Keratinocyte (primary cell): ENCODE measurements around the gene PARP4. TPM values are rescaled to one million over a fixed set of nuclear protein-coding genes. Genes with fewer than 3 reads are reported as not detected.
"Not testable (repeated sequence)": the region's sequence is repeated elsewhere in the genome, so short reads cannot be mapped to it uniquely, and the experiment has no call there.

Experiments
- DNase-seq: peaks from one replicate; pipeline ENCODE4 v3.0.0-alpha.2; 2011; ENCODE audit warnings: low read depth, missing footprints, low spot score
- FAIRE-seq: peaks from 2 replicates; lab custom pipeline; 2011; peaks lifted over from hg19 to GRCh38; lab: Jason Lieb, UNC
- H2AFZ ChIP-seq: 2 replicates; pipeline ENCODE4 v1.6.0; 2012; ENCODE audit warnings: low read length, control low read depth, inconsistent platforms; ENCODE audit not compliant: control insufficient read depth
- H3K27ac ChIP-seq: 2 replicates; pipeline ENCODE4 v1.5.1; 2011; ENCODE audit warnings: low read length; ENCODE audit not compliant: control insufficient read depth, insufficient read depth
- H3K27me3 ChIP-seq: 3 replicates; pipeline ENCODE4 v1.6.0; 2011; ENCODE audit warnings: low read length; ENCODE audit not compliant: control insufficient read depth, insufficient read depth; ENCODE audit errors: extremely low read depth
- H3K36me3 ChIP-seq, 2 experiments: 2 replicates in 1 of 2; 3 replicates in 1 of 2; pipeline ENCODE4 v1.5.1; 2011; ENCODE audit warnings: low read length in 2 of 2, mild to moderate bottlenecking in 1 of 2; ENCODE audit not compliant: control insufficient read depth in 2 of 2, insufficient read depth in 2 of 2; ENCODE audit errors: extremely low read depth in 1 of 2
- H3K4me1 ChIP-seq: 3 replicates; pipeline ENCODE4 v1.5.1; 2011; ENCODE audit warnings: low read length; ENCODE audit not compliant: control insufficient read depth, insufficient read depth; ENCODE audit errors: extremely low read depth
- H3K4me2 ChIP-seq: 3 replicates; pipeline ENCODE4 v1.6.0; 2011; ENCODE audit warnings: low read depth, low read length; ENCODE audit not compliant: control insufficient read depth, insufficient read depth; ENCODE audit errors: extremely low read depth
- H3K4me3 ChIP-seq, 3 experiments: fragments of 200-600 bp in 1 of 3; sonication (generic) in 1 of 3; 2 replicates in 2 of 3; 3 replicates in 1 of 3; pipeline ENCODE4 v1.5.1; 2011 to 2016; ENCODE audit warnings: low read length in 3 of 3, mild to moderate bottlenecking in 3 of 3, control low read depth in 2 of 3, inconsistent platforms in 1 of 3, low read depth in 1 of 3, mixed read lengths in 1 of 3, mixed run types in 1 of 3, moderate library complexity in 1 of 3; ENCODE audit not compliant: control insufficient read depth in 2 of 3, insufficient read depth in 2 of 3; ENCODE audit errors: extremely low read depth in 1 of 3
- H3K79me2 ChIP-seq: 2 replicates; pipeline ENCODE4 v1.6.0; 2012; ENCODE audit warnings: low read length; ENCODE audit not compliant: control insufficient read depth, insufficient read depth
- H3K9ac ChIP-seq: 3 replicates; pipeline ENCODE4 v1.6.0; 2011; ENCODE audit warnings: low read length; ENCODE audit not compliant: control insufficient read depth, insufficient read depth; ENCODE audit errors: extremely low read depth
- H3K9me1 ChIP-seq: 3 replicates; pipeline ENCODE4 v1.6.0; 2011; ENCODE audit warnings: low read length; ENCODE audit not compliant: control insufficient read depth, insufficient read depth; ENCODE audit errors: extremely low read depth
- H3K9me3 ChIP-seq: 2 replicates; pipeline ENCODE4 v1.5.1; 2012; ENCODE audit warnings: low read depth, low read length; ENCODE audit not compliant: control insufficient read depth
- H4K20me1 ChIP-seq: 3 replicates; pipeline ENCODE4 v1.6.0; 2011; ENCODE audit warnings: low read length; ENCODE audit not compliant: control insufficient read depth, insufficient read depth; ENCODE audit errors: extremely low read depth
- CTCF ChIP-seq, 3 experiments: IDR thresholded peaks in 1 of 3; conservative IDR thresholded peaks in 1 of 3; optimal IDR thresholded peaks in 1 of 3; 2 replicates in 2 of 3; 3 replicates in 1 of 3; pipeline versions ENCODE3 to v1.5.1; 2011; ENCODE audit warnings: low read length in 3 of 3, mild to moderate bottlenecking in 3 of 3, moderate library complexity in 2 of 3, control low read depth in 1 of 3, inconsistent platforms in 1 of 3; ENCODE audit not compliant: insufficient read depth in 2 of 3; ENCODE audit errors: extremely low read depth in 1 of 3
- EZH2 ChIP-seq: IDR thresholded peaks from one replicate; pipeline ENCODE4 v1.6.1; 2012; ENCODE audit warnings: inconsistent platforms, mild to moderate bottlenecking, low read length, moderate library complexity
- dilution Hi-C: fragments of 300-500 bp; cut with MboI; formaldehyde crosslinking; loops from one replicate; pipeline ENCODE4 v1.7.0; 2020; ENCODE audit warnings: low sequenced_read_pairs; ENCODE audit not compliant: extremely low pct_ligation_motif_present
- polyA plus RNA-seq, 5 experiments: library from polyadenylated mRNA; depleted of rRNA in 3 of 5; stranded (reverse) in 3 of 5; stranded (forward) in 1 of 5; unstranded in 1 of 5; fragments of >200 nt; gene quantifications; 1 replicate in 1 of 5; 2 replicates in 3 of 5; 3 replicates in 1 of 5; pipeline versions ENCODE4 v1.2.1 to v1.2.3, GENCODE V29; 2011 to 2012; ENCODE audit warnings: missing spikeins in 2 of 5, low read depth in 1 of 5, low replicate concordance in 1 of 5

The PARP4 gene
- polyA plus RNA-seq, 1 donor (not counting 4 experiments of a cell fraction or from before 2014, with no cell fraction given): 44.0 TPM

GRCh38 chr13:24497742-24498141, 14.8 kb downstream of the PARP4 start:
- no peaks in the 10 kb centered on the region for H3K9me1 ChIP-seq
- H3K9ac ChIP-seq: no peak overlapping the region
- H3K27me3 ChIP-seq: no peaks in the 10 kb centered on the region
- H3K36me3 ChIP-seq: peaks cover 14 to 17% of the 10 kb centered on the region in 2 experiments
- TF ChIP-seq EZH2 (no peak), CTCF (optimal IDR thresholded peaks at IDR 0.05 in 1 of 3, IDR thresholded peaks at IDR 0.05 in 1 of 3, conservative IDR thresholded peaks at IDR 0.05 in 1 of 3; ENCODE audit: extremely low read depth in 1 of 3, insufficient read depth in 2 of 3, low read length in 3 of 3) (no peak)
- FAIRE-seq: no peak
- no peak overlapping the region for H3K4me2 ChIP-seq
- no peak overlapping the region for H2AFZ ChIP-seq
- no peaks in the 10 kb centered on the region for H3K79me2 ChIP-seq
- H3K4me1 ChIP-seq: peaks cover 32% of the 10 kb centered on the region
- H3K4me3 ChIP-seq: no peak overlapping the region
- H3K27ac ChIP-seq: no peak overlapping the region
- dilution Hi-C loops: no loop called here
- no peak for DNase-seq
- H3K9me3 ChIP-seq: no peaks in the 10 kb centered on the region
- H4K20me1 ChIP-seq: no peaks in the 10 kb centered on the region

- H3K4me3 ChIP-seq, dilution Hi-C loops, H4K20me1 ChIP-seq, H3K27ac ChIP-seq, H3K4me2 ChIP-seq, H3K79me2 ChIP-seq, H3K9ac ChIP-seq, H3K9me3 ChIP-seq, H3K9me1 ChIP-seq, FAIRE-seq, DNase-seq, H3K27me3 ChIP-seq, H2AFZ ChIP-seq: not testable (repeated sequence)
- H3K4me1 ChIP-seq: peaks cover 17% of the 10 kb centered on the region
- H3K36me3 ChIP-seq: peaks cover 18% of the 10 kb centered on the region in 2 experiments
Measured at GRCh38 chr13:24496295-24496694, 16.3 kb downstream of the PARP4 start.

GRCh38 chr13:24495151-24495729, 17.3 kb downstream of the PARP4 start:
- TF ChIP-seq CTCF (optimal IDR thresholded peaks at IDR 0.05 in 1 of 3, IDR thresholded peaks at IDR 0.05 in 1 of 3, conservative IDR thresholded peaks at IDR 0.05 in 1 of 3; ENCODE audit: extremely low read depth in 1 of 3, insufficient read depth in 2 of 3, low read length in 3 of 3): no peak
- no peak for TF ChIP-seq EZH2
- dilution Hi-C loops: no loop called here
- no peak for DNase-seq
- peaks cover 7% of the 10 kb centered on the region for H3K4me1 ChIP-seq
- H3K4me2 ChIP-seq: peak overlapping the region; percentile 7
- no peak overlapping the region for H2AFZ ChIP-seq
- no peak overlapping the region for H3K9ac ChIP-seq
- no peaks in the 10 kb centered on the region for H3K9me1 ChIP-seq
- H3K79me2 ChIP-seq: no peaks in the 10 kb centered on the region
- FAIRE-seq: no peak
- H3K9me3 ChIP-seq: no peaks in the 10 kb centered on the region
- peak overlapping the region; percentile 7 for H3K27ac ChIP-seq
- peaks cover 18% of the 10 kb centered on the region in 2 experiments for H3K36me3 ChIP-seq
- no peak overlapping the region for H3K4me3 ChIP-seq
- H4K20me1 ChIP-seq: no peaks in the 10 kb centered on the region
- H3K27me3 ChIP-seq: no peaks in the 10 kb centered on the region
